ENCODE measurements around the gene LTBP2. TPM values are rescaled to one million over a fixed set of nuclear protein-coding genes. Genes with fewer than 3 reads are reported as not detected.
A peak's percentile ranks its signal among the peaks of the same experiment; 100 is the strongest.

Gene LTBP2
- total RNA-seq, 1 experiment from 2014 or later: 124 TPM

GRCh38 chr14:74648601-74649000, 36.6 kb upstream of the LTBP2 start:
- ChIA-PET CTCF (interaction anchor here (0.9 to 1.8 kb wide), 2 partner anchors 10 to 39 kb away, joined by 4 to 6 read pairs; no protein-coding TSS in a partner anchor), POLR2A (ENCODE audit: unreplicated experiment) (interaction anchor here (0.5 to 0.9 kb wide), 4 partner anchors 8 to 35 kb away, joined by 3 to 18 read pairs (median 4); no protein-coding TSS in a partner anchor)
- no TSS peak for BruUV-seq (replicated peaks)
- intact Hi-C loops (cut with micrococcal nuclease; ENCODE audit: unreplicated experiment): no loop called here
- no peaks in the 10 kb centered on the region for H3K9me3 ChIP-seq (ENCODE audit: insufficient read depth, low read depth)
- H3K27ac ChIP-seq: no peak overlapping the region
- no peaks in the 10 kb centered on the region for H3K9me2 ChIP-seq (ENCODE audit: insufficient read depth)
- TF ChIP-seq EZH2 (IDR thresholded peaks at IDR 0.05; ENCODE audit: low read depth): no peak
- TF ChIP-seq CTCF (conservative IDR thresholded peaks at IDR 0.05): no peak
- H3K4me1 ChIP-seq (replicated peaks; ENCODE audit: insufficient read depth): peaks cover 41% of the 10 kb centered on the region
- H4K20me1 ChIP-seq (ENCODE audit: insufficient read depth): no peaks in the 10 kb centered on the region
- no peaks in the 10 kb centered on the region for H3K36me3 ChIP-seq (ENCODE audit: low read depth)
- H3K27me3 ChIP-seq (ENCODE audit: insufficient read depth, low read depth): no peaks in the 10 kb centered on the region
- no peak overlapping the region for H2AFZ ChIP-seq
- peaks cover 15% of the 10 kb centered on the region; the same call in 1 of the 2 replicates for H3F3A ChIP-seq (ENCODE audit: insufficient read depth, low read depth)
- no peak for DNase-seq
- no peak overlapping the region for H3K4me3 ChIP-seq
- H3K79me2 ChIP-seq (ENCODE audit: low read depth): no peaks in the 10 kb centered on the region
- H3K4me2 ChIP-seq: no peak overlapping the region

- no peaks in the 10 kb centered on the region for H3K36me3 ChIP-seq (ENCODE audit: low read depth)
- intact Hi-C loops (cut with micrococcal nuclease; ENCODE audit: unreplicated experiment): no loop called here
- H3K4me2 ChIP-seq: no peak overlapping the region
- no peak overlapping the region for H3K4me3 ChIP-seq
- H3K4me1 ChIP-seq (replicated peaks; ENCODE audit: insufficient read depth): peaks cover 39% of the 10 kb centered on the region
- no TSS peak for BruUV-seq (replicated peaks)
- TF ChIP-seq EZH2 (IDR thresholded peaks at IDR 0.05; ENCODE audit: low read depth) (no peak), CTCF (conservative IDR thresholded peaks at IDR 0.05) (no peak)
- CTCF ChIA-PET: interaction anchor here (0.9 to 1.8 kb wide), 2 partner anchors 9 to 38 kb away, joined by 4 to 6 read pairs; no protein-coding TSS in a partner anchor
- H3F3A ChIP-seq (ENCODE audit: insufficient read depth, low read depth): peaks cover 15% of the 10 kb centered on the region; the same call in 1 of the 2 replicates
- no peaks in the 10 kb centered on the region for H3K9me2 ChIP-seq (ENCODE audit: insufficient read depth)
- no peaks in the 10 kb centered on the region for H3K79me2 ChIP-seq (ENCODE audit: low read depth)
- no peaks in the 10 kb centered on the region for H4K20me1 ChIP-seq (ENCODE audit: insufficient read depth)
- no peaks in the 10 kb centered on the region for H3K9me3 ChIP-seq (ENCODE audit: insufficient read depth, low read depth)
- no peak overlapping the region for H3K27ac ChIP-seq
- H2AFZ ChIP-seq: no peak overlapping the region
- H3K27me3 ChIP-seq (ENCODE audit: insufficient read depth, low read depth): no peaks in the 10 kb centered on the region
- POLR2A ChIA-PET (ENCODE audit: unreplicated experiment): interaction anchor here (0.5 to 0.9 kb wide), 3 partner anchors 9 to 76 kb away, joined by 3 to 18 read pairs (median 4); no protein-coding TSS in a partner anchor
- peak in 1 of 2 experiments; percentile 71 for DNase-seq
Observed at GRCh38 chr14:74647678-74648461, 35.8 kb upstream of the LTBP2 start.

GRCh38 chr14:74647061-74647677, 35.1 kb upstream of the LTBP2 start:
- CTCF ChIA-PET: interaction anchor here (1.8 kb wide), 1 partner anchor 8 kb away, joined by 6 read pairs; no protein-coding TSS in a partner anchor

More at GRCh38 chr14:74647061-74647677, 35.1 kb upstream of the LTBP2 start:
- BruUV-seq (replicated peaks): no TSS peak
- Histone ChIP-seq H3K27ac (no peak overlapping the region), H3K79me2 (ENCODE audit: low read depth) (no peaks in the 10 kb centered on the region), H3K9me2 (ENCODE audit: insufficient read depth) (no peaks in the 10 kb centered on the region), H2AFZ (no peak overlapping the region), H3F3A (ENCODE audit: insufficient read depth, low read depth) (peaks cover 15% of the 10 kb centered on the region; the same call in 1 of the 2 replicates), H3K4me1 (replicated peaks; ENCODE audit: insufficient read depth) (peaks cover 36% of the 10 kb centered on the region), H3K36me3 (ENCODE audit: low read depth) (no peaks in the 10 kb centered on the region), H3K4me2 (no peak overlapping the region), H3K4me3 (no peak overlapping the region), H4K20me1 (ENCODE audit: insufficient read depth) (no peaks in the 10 kb centered on the region), H3K9me3 (ENCODE audit: insufficient read depth, low read depth) (no peaks in the 10 kb centered on the region), H3K27me3 (ENCODE audit: insufficient read depth, low read depth) (no peaks in the 10 kb centered on the region)
- intact Hi-C loops (cut with micrococcal nuclease; ENCODE audit: unreplicated experiment): no loop called here
- no peak for DNase-seq
- POLR2A ChIA-PET (ENCODE audit: unreplicated experiment): interaction anchor here (0.9 kb wide), 1 partner anchor 75 kb away, joined by 4 read pairs; no protein-coding TSS in a partner anchor
- no peak for TF ChIP-seq EZH2 (IDR thresholded peaks at IDR 0.05; ENCODE audit: low read depth)
- TF ChIP-seq CTCF (conservative IDR thresholded peaks at IDR 0.05): no peak

Measured in PC-9 (cell line).